IPS-NIHi11 (cell line): Measurements from ENCODE around the gene TLCD3A.
A peak's percentile ranks its signal among the peaks of the same experiment; 100 is the strongest.
"Not testable (repeated sequence)": the region's sequence is repeated elsewhere in the genome, so short reads cannot be mapped to it uniquely, and the experiment has no call there.

Experiments
- DNase-seq: peaks from one replicate; pipeline ENCODE4 v3.0.0; 2012; ENCODE audit warnings: mixed read lengths, low spot score

TLCD3A gene

GRCh38 chr17:749359-749758 is 17.0 kb downstream of the TLCD3A start:
- not testable (repeated sequence) for DNase-seq

- DNase-seq: no peak
Measured at GRCh38 chr17:750431-751037, 18.1 kb downstream of the TLCD3A start.

GRCh38 chr17:751269-752001 is 19.0 kb downstream of the TLCD3A start:
- peak; percentile 29 for DNase-seq

GRCh38 chr17:752002-752619 is 19.7 kb downstream of the TLCD3A start, which contains the start of gene GEMIN4:
Gene GEMIN4 (minus strand): TSS chr17:752264. CDS start chr17:752142, 122 bp downstream.
- peak; percentile 99 for DNase-seq

DNA sequence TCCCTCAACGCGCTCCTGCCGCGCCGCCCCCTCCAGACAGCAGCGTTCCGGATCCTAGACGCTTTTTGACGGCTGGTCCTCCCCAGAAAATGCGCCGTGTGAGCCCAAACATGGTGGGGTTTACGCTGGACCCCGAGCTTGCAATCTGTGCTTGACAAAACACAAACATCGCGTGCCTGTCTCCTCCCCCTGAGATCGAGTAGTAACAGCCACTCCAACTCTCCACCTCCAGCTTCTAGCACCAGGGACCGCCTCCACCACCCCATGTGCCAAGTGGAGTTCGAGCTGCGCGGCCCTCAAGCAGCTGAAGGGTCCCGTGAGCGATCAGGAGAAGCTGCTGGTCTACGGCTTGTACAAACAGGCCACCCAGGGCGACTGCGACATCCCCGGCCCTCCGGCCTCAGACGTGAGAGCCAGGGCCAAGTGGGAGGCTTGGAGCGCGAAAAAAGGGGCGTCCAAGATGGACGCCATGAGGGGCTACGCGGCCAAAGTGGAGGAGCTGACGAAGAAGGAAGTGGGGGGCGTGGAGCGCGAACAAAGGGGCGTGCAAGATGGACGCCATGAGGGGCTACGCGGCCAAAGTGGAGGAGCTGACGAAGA is 20.3 kb downstream of the TLCD3A start:
- peak; percentile 56 for DNase-seq

DNA sequence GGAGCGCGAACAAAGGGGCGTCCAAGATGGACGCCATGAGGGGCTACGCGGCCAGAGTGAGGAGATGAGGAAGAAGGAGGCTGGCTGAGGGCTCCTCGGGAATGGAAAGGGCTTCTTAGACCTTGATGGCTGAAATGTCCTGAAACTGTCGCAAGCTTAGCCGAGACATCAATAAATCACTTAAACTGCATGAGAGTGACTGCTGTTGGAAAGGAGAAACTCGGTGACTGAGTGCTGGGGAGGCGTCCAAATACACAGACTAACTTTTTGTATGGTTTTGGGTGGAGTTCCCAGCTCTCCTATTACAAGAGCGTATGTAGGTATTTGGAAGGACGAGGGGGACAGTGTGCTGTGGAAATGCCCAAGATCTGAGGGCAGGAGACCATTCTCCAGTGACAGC is 21.0 kb downstream of the TLCD3A start:
- DNase-seq: no peak

- not testable (repeated sequence) for DNase-seq
Measured at GRCh38 chr17:755319-755961, 23.0 kb downstream of the TLCD3A start.

- not testable (repeated sequence) for DNase-seq
Measured at GRCh38 chr17:756010-756567, 23.7 kb downstream of the TLCD3A start.

DNA sequence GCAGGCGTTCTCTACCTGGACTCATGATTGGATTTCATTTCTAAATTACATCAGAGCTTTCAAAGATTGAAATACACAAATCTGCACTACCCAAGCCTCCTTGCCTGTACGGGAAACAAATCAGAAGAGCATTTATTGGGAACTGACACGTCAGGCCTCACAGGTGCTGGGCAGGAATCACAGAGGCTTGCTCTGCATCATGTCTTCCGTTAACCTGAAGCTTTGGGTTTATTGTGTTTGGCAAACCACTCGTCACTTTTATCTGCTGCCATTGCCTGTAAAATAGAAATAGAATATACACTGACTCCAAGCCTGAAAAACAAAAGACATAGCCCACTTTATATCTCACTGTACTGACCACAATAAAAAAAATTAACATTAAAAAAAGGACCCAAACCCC is 27.6 kb downstream of the TLCD3A start:
- DNase-seq: no peak

GRCh38 chr17:760371-760770 is 28.0 kb downstream of the TLCD3A start:
- DNase-seq: no peak

- DNase-seq: no peak
Measured at GRCh38 chr17:767076-767475, 34.7 kb downstream of the TLCD3A start.

GRCh38 chr17:773016-773415 is 40.6 kb downstream of the TLCD3A start:
- no peak for DNase-seq

- DNase-seq: no peak
Measured at GRCh38 chr17:773467-774312, 41.3 kb downstream of the TLCD3A start.

DNA sequence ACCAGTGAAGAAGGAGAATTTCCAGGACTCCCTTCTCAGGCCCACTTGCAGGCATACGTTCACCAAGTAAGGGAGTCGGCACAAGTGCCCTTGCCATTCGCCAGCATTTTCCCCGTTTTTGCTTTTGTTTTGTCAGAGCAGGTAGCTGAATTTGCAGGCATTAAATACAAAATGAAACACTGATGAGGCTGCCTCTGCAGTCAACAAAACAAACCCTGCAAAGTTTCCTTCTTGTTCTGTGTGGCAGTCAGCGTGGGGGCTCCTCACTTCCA is 41.9 kb downstream of the TLCD3A start:
- no peak for DNase-seq

- no peak for DNase-seq
Measured at GRCh38 chr17:778096-778495, 45.7 kb downstream of the TLCD3A start.

GRCh38 chr17:781805-782731 is 49.7 kb downstream of the TLCD3A start, which contains the start of the genes GLOD4 and MRM3:
Gene GLOD4 (minus strand): TSS chr17:782280. CDS start chr17:782255, 25 bp downstream.
Gene MRM3 (plus strand): TSS chr17:782353. CDS start chr17:782379, 26 bp downstream.
- peak; percentile 99 for DNase-seq

GRCh38 chr17:784143-784542 is 51.7 kb downstream of the TLCD3A start:
- DNase-seq: no peak

GRCh38 chr17:785901-786300 is 53.5 kb downstream of the TLCD3A start:
- DNase-seq: not testable (repeated sequence)

DNA sequence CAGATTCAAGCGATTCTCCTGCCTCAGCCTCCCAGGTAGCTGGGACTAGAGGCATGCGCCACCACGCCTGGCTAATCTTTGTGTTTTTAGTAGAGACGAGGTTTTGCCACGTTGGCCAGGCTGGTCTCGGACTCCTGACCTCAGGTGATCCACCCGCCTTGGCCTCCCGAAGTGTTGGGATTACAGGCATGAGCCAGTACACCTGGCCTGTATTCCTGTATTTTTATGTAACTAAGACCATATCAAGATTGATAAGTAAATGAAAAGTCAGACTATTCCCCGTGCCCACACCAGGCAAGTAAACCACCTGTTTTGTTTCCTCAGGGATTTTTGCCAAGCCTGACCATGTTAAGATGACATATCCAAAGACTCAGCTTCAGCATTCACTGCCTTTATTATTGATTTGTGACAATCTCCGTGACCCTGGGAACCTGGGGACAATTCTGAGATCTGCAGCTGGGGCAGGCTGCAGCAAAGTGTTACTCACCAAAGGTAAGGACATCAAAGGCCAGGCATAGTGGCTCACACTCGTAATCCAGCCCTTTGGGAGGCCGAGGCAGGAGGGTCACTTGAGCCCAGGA is 55.3 kb downstream of the TLCD3A start:
- no peak for DNase-seq

DNA sequence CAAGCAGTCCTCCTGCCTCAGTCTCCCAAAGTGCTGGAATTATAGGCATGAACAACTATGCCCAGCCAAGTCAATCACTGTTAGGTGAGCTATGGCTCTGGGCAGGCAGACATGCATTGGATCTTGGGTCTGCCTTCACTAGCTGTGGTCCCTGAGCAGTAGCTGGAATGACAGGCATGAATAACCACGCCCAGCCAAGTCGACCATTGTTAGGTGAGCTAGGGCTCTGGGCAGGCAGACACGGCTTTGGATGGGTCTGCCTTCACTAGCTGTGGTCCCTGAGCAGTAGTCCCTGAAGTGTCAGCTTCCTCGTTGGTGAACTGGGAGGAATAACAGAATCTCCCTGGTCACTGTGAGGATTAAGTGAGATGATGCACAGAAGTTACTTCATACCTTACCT is 56.2 kb downstream of the TLCD3A start:
- no peak for DNase-seq
